D721Med (cell line): ENCODE data around the gene KLC4.

Source experiments
- DNase-seq: peaks from one replicate; pipeline ENCODE4 v3.0.0; 2011; ENCODE audit warnings: low spot score; ENCODE audit not compliant: insufficient read length
- FAIRE-seq: peaks from 2 replicates; lab custom pipeline; 2011; peaks lifted over from hg19 to GRCh38; lab: Jason Lieb, UNC
- CTCF ChIP-seq: IDR thresholded peaks from 2 replicates; pipeline ENCODE4 v1.5.1; 2012; ENCODE audit warnings: mild to moderate bottlenecking, control low read depth; ENCODE audit not compliant: insufficient read depth; ENCODE audit errors: missing control alignments

KLC4 gene

GRCh38 chr6:43120944-43121913 lies 61.8 kb downstream of the KLC4 start:
- TF ChIP-seq CTCF: no peak
- FAIRE-seq (no peak), DNase-seq (no peak)

GRCh38 chr6:43122146-43122545 lies 62.7 kb downstream of the KLC4 start:
- no peak for TF ChIP-seq CTCF
- DNase-seq (no peak), FAIRE-seq (no peak)

- TF ChIP-seq CTCF: no peak
- DNase-seq: no peak
- no peak for FAIRE-seq
Observed at GRCh38 chr6:43123461-43124314, 64.3 kb downstream of the KLC4 start.

- no peak for TF ChIP-seq CTCF
- DNase-seq (no peak), FAIRE-seq (no peak)
Observed at GRCh38 chr6:43124481-43124880, 65.0 kb downstream of the KLC4 start.
